BLaER1 (cell line): ENCODE measurements around the gene SPON1.

ENCODE experiments used
- H3K27ac ChIP-seq: shearing (Covaris generic); formaldehyde crosslinking; 2 replicates; pipeline ENCODE4 v1.8.1; 2022
- H3K27me3 ChIP-seq: shearing (Covaris generic); formaldehyde crosslinking; 2 replicates; pipeline ENCODE4 v1.8.1; 2022
- H3K36me3 ChIP-seq: shearing (Covaris generic); formaldehyde crosslinking; 2 replicates; pipeline ENCODE4 v1.8.1; 2022
- H3K4me1 ChIP-seq: shearing (Covaris generic); formaldehyde crosslinking; 2 replicates; pipeline ENCODE4 v1.8.1; 2022
- H3K4me2 ChIP-seq: shearing (Covaris generic); formaldehyde crosslinking; 2 replicates; pipeline ENCODE4 v1.8.1; 2022
- H3K4me3 ChIP-seq: shearing (Covaris generic); formaldehyde crosslinking; 2 replicates; pipeline ENCODE4 v1.8.1; 2022
- H3K9ac ChIP-seq: shearing (Covaris generic); formaldehyde crosslinking; 2 replicates; pipeline ENCODE4 v1.8.1; 2022
- H3K9me3 ChIP-seq: shearing (Covaris generic); formaldehyde crosslinking; 2 replicates; pipeline ENCODE4 v1.8.1; 2022
- H4K20me1 ChIP-seq: shearing (Covaris generic); formaldehyde crosslinking; 2 replicates; pipeline ENCODE4 v1.8.1; 2022
- Cebpa-rat ChIP-seq: shearing (Covaris generic); IDR thresholded peaks from 2 replicates; pipeline ENCODE4 v1.8.1; 2022

SPON1 gene

DNA sequence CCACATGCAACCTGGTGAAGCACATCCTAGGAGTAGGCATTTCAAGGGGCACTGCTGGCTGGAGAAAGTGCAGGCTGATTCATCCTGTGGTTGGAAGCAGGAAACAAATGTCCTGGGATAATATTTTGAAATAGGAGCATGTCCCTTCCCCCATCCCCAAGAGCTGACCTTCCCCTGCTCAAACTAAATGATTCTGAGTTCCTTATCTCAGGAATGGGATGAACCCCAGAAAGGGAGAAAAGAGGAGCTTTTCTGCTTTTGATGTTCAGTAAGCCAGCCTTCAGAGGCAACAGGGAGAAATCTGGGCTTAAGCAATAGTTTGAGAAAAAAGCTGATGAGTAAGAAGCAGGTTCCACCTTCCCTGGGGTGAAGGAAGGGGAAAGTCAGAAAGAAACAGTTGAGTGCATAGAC, 19.5 kb upstream of the SPON1 start:
- Histone ChIP-seq H3K27me3 (no peaks in the 10 kb centered on the region), H3K36me3 (no peaks in the 10 kb centered on the region), H4K20me1 (no peaks in the 10 kb centered on the region), H3K4me1 (no peaks in the 10 kb centered on the region), H3K9ac (no peak overlapping the region), H3K27ac (no peak overlapping the region), H3K9me3 (peaks cover 12% of the 10 kb centered on the region; the same call in 1 of the 2 replicates), H3K4me2 (no peak overlapping the region), H3K4me3 (no peak overlapping the region)
- TF ChIP-seq Cebpa-rat, result no peak

DNA sequence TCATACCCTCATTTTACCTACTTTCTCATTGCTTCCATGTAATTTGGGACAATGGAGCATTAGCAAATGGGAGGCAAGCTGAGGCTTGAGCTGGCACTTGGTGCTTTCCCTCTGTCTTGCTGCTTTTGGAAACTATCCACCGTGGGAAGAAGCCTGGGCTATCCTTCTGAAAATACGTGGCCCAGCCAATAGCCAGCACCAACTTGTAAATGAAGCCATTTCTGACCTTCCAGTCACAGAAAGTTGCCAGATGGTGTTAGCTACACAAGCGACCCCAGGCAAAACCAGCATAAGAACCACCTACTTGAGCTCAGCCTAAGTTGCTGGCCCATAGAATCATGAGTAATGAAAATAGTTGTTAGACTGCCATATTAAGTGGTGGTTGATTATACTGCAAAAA, 18.5 kb upstream of the SPON1 start:
- Histone ChIP-seq H3K9me3 (peaks cover 2% of the 10 kb centered on the region; the same call in 1 of the 2 replicates), H3K4me1 (no peaks in the 10 kb centered on the region), H3K9ac (no peak overlapping the region), H3K4me2 (no peak overlapping the region), H4K20me1 (no peaks in the 10 kb centered on the region), H3K27me3 (no peaks in the 10 kb centered on the region), H3K36me3 (no peaks in the 10 kb centered on the region), H3K27ac (no peak overlapping the region), H3K4me3 (no peak overlapping the region)
- TF ChIP-seq Cebpa-rat, result no peak

DNA sequence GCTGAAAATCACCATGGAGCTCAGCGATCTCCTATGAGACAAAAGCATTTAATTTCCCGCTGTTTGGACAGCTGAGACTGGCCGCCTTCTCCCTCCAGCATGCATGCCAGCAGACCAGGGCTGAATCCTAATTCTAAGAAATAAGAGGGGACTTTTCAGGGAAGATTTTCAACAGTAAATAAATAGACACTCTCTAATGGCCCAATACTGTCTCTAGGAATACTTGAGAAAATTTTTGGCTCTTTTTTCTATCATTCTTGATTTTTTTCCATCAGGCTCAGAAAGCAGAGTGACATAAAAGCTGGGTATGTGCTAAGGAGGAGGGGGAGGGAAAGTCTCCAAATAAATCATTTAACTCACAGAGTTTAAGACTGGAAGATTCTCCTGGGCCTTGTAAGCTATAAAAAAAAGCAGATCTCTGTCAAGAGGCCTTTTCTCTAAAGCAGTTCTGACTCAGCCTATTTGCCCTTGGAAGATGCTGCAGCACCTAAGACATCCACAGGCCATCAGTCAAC, 17.6 kb upstream of the SPON1 start:
- H3K4me3 ChIP-seq, result no peak overlapping the region
- H3K4me2 ChIP-seq, result no peak overlapping the region
- no peaks in the 10 kb centered on the region for H3K36me3 ChIP-seq
- H3K9me3 ChIP-seq, result no peaks in the 10 kb centered on the region
- H3K4me1 ChIP-seq, result no peaks in the 10 kb centered on the region
- H3K27ac ChIP-seq, result no peak overlapping the region
- no peak overlapping the region for H3K9ac ChIP-seq
- TF ChIP-seq Cebpa-rat, result no peak
- no peaks in the 10 kb centered on the region for H4K20me1 ChIP-seq
- no peaks in the 10 kb centered on the region for H3K27me3 ChIP-seq

DNA sequence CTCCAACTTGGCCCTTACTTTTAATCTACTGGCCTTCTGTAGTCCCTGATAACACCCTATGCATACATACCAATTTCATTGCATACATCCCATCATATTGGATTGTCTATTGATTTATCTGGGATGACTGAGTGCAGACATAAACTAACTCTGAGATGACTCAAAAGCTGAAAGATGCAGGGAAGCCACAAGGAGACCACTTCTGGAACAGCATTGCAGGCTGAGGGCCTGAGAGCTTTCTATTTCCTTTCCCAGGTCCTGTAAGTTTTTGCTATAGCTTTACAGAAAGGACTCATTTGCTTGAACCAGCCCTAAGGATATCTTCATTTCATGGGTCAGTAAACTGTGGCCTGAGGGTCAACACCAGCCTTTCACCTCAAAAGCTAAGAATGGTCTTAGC, 15.1 kb upstream of the SPON1 start:
- H3K9ac ChIP-seq, result no peak overlapping the region
- no peak overlapping the region for H3K4me2 ChIP-seq
- no peaks in the 10 kb centered on the region for H3K9me3 ChIP-seq
- H3K27ac ChIP-seq, result no peak overlapping the region
- no peak overlapping the region for H3K4me3 ChIP-seq
- H4K20me1 ChIP-seq, result no peaks in the 10 kb centered on the region
- H3K4me1 ChIP-seq, result no peaks in the 10 kb centered on the region
- no peaks in the 10 kb centered on the region for H3K36me3 ChIP-seq
- no peaks in the 10 kb centered on the region for H3K27me3 ChIP-seq
- TF ChIP-seq Cebpa-rat, result no peak

DNA sequence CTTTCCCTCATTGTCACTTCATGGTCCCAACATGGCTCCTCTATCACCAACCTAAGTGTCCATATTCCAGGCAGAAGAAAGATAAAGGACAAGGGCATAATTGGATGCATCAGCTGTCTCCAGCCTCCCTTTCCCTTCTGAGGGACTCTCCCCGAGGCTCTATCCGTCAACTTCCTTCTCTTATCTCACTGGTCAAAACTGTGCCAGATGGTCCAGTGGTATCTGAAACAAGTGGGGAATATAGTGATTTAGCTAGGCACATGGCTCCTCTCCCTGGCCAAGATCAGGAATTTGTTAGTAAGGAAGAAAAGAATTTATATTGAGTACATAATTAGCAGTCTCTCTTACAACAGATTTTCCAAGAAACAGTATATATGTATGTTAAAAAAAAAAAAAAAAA, 12.6 kb upstream of the SPON1 start:
- Histone ChIP-seq H3K9ac (no peak overlapping the region), H3K27ac (no peak overlapping the region), H3K4me3 (no peak overlapping the region), H3K4me2 (no peak overlapping the region), H3K4me1 (no peaks in the 10 kb centered on the region), H4K20me1 (no peaks in the 10 kb centered on the region), H3K36me3 (no peaks in the 10 kb centered on the region), H3K9me3 (no peaks in the 10 kb centered on the region), H3K27me3 (no peaks in the 10 kb centered on the region)
- TF ChIP-seq Cebpa-rat, result no peak

DNA sequence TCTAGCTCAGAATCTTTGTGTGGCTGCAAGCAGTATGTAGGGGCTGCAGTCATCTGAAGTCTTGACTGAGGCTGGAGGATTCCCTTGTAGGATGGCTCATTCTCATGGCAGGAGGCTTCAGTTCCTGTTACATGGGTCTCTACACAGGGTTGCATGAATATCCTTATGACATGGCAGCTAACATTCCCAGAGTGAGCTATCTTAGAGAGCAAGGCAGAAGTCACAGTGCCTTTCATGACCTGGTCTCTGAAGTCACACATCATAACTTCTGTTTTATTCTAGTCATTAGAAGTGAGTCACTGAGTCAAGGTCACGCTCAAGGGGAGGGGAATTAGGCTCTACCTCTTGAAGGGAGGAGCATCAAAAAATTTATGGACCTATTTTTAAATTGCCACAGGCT, 10.3 kb upstream of the SPON1 start:
- Histone ChIP-seq H3K36me3 (no peaks in the 10 kb centered on the region), H3K9me3 (no peaks in the 10 kb centered on the region), H4K20me1 (no peaks in the 10 kb centered on the region), H3K4me2 (no peak overlapping the region), H3K9ac (no peak overlapping the region), H3K27me3 (no peaks in the 10 kb centered on the region), H3K27ac (no peak overlapping the region), H3K4me1 (no peaks in the 10 kb centered on the region), H3K4me3 (no peak overlapping the region)
- TF ChIP-seq Cebpa-rat, result no peak

DNA sequence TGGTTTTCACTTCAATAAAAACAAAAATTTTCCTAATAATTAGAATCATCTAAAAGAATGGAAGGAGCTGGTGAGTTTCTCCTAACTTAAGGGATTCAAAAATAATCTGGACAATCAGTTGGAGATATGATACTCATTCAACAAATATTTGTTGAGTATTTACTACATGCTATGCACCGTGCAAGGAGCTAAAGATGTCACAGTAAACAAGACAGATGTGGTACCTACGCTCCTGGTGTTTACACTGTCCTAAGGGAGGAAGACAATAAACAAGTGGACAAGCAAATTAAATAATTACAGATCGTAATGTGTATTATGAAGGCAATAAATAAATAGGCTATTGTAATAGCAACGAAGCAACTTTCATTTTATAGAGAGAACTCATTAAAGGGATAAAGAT, 9.9 kb upstream of the SPON1 start:
- no peak overlapping the region for H3K27ac ChIP-seq
- no peaks in the 10 kb centered on the region for H3K36me3 ChIP-seq
- no peaks in the 10 kb centered on the region for H3K27me3 ChIP-seq
- no peaks in the 10 kb centered on the region for H3K4me1 ChIP-seq
- H3K9me3 ChIP-seq, result no peaks in the 10 kb centered on the region
- H4K20me1 ChIP-seq, result no peaks in the 10 kb centered on the region
- H3K4me2 ChIP-seq, result no peak overlapping the region
- H3K4me3 ChIP-seq, result no peak overlapping the region
- H3K9ac ChIP-seq, result no peak overlapping the region
- no peak for TF ChIP-seq Cebpa-rat

DNA sequence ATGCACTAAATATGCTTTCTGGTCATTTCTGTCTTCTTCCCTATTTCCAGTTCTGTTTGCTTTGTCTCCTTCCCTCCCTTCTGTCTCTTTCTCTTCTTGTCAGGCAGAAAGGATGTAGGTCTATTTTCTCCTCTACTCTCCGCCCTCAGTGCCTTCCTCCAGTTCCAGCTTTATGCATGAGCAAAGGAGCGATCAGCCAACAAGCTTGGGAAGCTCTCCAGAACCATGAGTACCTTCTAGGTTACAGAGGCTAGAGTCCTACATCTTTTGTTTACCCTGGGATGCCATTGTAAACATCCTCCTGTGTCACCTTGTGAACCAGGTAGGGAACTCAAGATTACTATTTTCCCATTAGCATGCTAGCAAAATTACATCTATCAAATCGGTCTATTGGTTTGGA, 7.9 kb upstream of the SPON1 start:
- H3K9me3 ChIP-seq, result no peaks in the 10 kb centered on the region
- H4K20me1 ChIP-seq, result no peaks in the 10 kb centered on the region
- H3K4me2 ChIP-seq, result no peak overlapping the region
- H3K4me3 ChIP-seq, result no peak overlapping the region
- no peaks in the 10 kb centered on the region for H3K4me1 ChIP-seq
- H3K36me3 ChIP-seq, result no peaks in the 10 kb centered on the region
- no peak overlapping the region for H3K27ac ChIP-seq
- no peaks in the 10 kb centered on the region for H3K27me3 ChIP-seq
- no peak for TF ChIP-seq Cebpa-rat
- no peak overlapping the region for H3K9ac ChIP-seq

DNA sequence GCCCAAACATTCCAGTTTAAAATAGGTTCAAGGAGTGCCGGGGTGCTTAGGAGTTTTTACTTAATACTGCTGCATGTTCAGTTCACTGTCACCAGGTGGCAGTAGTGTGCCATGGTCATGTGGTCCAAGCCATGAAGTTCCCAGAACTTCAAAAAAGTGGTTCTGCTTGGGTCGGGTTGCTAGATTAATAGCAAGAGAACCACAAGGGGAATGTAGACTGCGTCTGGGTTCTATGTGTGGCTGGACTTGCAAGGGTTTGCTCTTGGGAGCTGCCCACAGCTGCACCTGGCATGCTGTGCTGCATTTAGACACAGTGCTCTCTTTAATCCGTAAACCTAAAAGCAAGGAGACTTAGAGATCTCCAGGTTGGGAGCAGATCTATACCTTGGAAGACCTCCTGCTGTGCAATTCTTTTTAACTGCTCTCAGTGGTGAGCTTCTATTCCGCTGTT, 6.5 kb upstream of the SPON1 start:
- H3K36me3 ChIP-seq, result no peaks in the 10 kb centered on the region
- H3K4me1 ChIP-seq, result no peaks in the 10 kb centered on the region
- H3K27ac ChIP-seq, result no peak overlapping the region
- H3K9me3 ChIP-seq, result no peaks in the 10 kb centered on the region
- H4K20me1 ChIP-seq, result no peaks in the 10 kb centered on the region
- no peak overlapping the region for H3K4me2 ChIP-seq
- TF ChIP-seq Cebpa-rat, result no peak
- H3K4me3 ChIP-seq, result no peak overlapping the region
- no peaks in the 10 kb centered on the region for H3K27me3 ChIP-seq
- H3K9ac ChIP-seq, result no peak overlapping the region

DNA sequence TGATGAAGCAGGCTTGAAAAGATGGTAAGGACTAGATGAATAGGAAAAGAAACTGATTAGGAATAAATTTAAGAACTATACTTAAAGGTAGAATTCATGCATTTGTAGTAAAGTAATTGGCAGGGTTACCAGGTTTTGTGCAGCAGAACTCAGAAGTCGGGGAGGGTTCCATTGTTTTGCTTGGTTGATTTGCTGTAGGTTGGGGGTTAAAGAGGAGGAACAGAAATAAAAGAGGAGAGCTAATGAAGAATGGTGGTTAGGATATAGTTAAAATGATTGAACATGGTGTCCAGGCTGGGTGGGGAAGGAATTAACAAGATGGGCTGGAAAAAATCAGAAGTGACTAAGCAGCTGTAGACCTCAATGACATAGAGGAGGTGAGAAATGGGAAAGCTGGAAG, 5.5 kb upstream of the SPON1 start:
- H3K27me3 ChIP-seq, result no peaks in the 10 kb centered on the region

More for the DNA sequence above, 5.5 kb upstream of the SPON1 start:
- Histone ChIP-seq H3K9ac (no peak overlapping the region), H3K36me3 (no peaks in the 10 kb centered on the region), H3K9me3 (peaks cover under 1% of the 10 kb centered on the region; the same call in 1 of the 2 replicates), H4K20me1 (no peaks in the 10 kb centered on the region), H3K4me1 (no peaks in the 10 kb centered on the region), H3K4me2 (no peak overlapping the region), H3K4me3 (no peak overlapping the region), H3K27ac (no peak overlapping the region)
- TF ChIP-seq Cebpa-rat, result no peak
